EH (cell line): ENCODE data around the gene ARPC4.

Source experiments
- DNase-seq: peaks from one replicate; pipeline ENCODE4 v3.0.0-alpha.2; 2015; ENCODE audit warnings: low read depth

The ARPC4 gene

DNA sequence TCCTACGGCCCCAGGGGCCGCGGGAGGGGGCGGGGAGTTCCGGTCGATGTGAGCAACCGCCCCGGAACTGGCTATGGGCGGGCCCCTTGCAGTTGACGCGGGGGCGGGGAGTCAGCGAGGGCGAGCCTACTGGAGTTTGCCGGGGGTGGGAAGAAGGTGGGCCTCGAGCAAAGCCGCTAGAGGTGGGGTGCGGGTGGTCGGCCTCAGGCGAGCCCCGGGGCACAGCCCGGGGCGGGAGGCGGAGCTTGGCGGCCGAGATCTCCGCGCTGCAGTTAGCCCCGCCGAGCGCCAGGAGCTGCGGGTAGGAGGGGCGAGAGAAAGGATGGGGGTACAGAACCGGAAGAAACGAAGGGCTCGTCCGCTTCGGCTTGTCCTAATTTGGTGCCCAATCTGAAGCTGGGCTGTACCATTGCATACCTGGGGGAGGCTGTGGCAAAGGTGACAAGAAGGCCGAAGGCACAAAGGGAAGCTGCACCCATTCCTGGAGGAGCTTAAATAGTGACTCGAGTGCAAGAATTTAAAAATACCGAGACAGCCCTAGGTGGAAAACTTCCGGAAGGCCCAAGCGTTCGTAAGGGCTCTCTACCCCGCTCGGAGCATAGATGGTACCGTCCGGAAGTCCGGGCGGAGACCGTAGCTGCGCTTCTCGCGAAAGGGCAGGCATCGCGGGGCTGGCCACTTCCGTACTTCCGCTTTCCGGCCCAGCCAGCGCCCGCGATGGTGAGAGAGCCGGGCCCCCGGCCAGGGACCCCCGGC lies at the start of gene ARPC4, which contains the start of gene TADA3:
ARPC4 (plus strand) TSS at position 678 of the 756 bp plus-strand sequence; CDS start at position 718, 40 bp downstream.
TADA3 (minus strand) TSS at position 69 of the 756 bp plus-strand sequence. CDS start 1,007 bp downstream, outside the sequence.
- peak; percentile 97 for DNase-seq

DNA sequence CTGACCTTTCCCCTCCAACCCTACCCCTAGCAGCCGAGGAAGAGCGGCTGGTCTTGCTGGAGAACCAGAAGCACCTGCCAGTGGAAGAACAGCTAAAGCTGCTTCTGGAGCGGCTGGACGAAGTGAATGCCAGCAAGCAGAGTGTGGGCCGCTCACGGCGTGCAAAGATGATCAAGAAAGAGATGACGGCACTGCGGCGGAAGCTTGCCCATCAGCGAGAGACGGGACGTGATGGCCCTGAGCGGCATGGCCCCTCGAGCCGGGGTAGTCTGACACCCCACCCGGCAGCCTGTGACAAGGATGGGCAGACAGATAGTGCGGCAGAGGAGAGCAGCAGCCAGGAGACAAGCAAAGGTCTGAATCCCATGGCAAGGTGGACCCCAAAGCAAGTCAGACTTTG lies 49.3 kb upstream of the ARPC4 start:
- DNase-seq, result no peak

DNA sequence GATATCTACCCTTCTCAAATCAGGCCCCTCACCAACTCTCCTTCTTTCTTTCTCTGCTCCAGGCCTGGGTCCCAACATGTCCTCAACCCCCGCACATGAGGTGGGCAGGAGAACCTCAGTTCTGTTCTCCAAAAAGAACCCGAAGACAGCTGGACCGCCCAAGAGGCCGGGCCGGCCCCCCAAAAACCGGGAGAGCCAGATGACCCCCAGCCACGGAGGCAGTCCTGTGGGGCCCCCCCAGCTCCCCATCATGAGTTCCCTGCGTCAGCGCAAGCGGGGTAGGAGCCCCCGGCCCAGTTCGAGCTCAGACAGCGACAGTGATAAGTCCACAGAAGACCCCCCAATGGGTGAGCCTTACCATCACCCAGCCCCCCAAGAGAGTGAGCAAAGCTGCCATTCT lies 48.7 kb upstream of the ARPC4 start:
- no peak for DNase-seq

DNA sequence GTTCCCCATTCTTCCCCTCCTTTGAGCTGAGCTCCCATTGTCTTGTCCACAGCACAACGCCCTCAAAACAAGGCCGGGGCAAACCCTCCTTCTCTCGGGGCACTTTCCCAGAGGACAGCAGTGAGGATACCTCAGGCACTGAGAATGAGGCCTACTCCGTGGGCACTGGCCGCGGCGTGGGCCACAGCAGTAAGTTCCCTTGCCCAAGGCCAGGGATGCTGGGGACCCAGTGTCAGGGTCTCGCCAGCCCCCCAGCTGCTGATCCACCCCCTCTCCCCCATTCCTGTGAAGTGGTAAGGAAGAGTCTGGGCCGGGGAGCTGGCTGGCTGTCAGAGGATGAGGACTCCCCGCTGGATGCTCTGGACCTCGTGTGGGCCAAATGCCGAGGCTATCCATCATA lies 47.4 kb upstream of the ARPC4 start:
- DNase-seq, result no peak

DNA sequence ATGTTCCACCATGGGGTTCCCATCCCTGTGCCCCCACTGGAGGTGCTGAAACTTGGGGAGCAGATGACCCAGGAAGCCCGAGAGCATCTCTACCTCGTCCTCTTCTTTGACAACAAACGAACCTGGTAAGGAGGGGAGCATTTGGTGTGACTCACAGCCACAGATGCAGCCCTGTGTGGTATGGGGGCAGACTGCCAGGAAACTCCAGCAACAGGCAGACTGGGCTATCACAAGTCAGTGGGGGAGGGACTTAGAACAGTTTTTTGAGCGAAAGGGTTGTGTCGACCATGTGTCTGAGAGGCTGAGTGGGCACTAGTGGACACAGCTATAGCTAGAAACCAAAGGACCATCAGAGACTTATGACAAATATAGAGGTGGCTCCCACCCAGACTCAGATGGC lies 46.6 kb upstream of the ARPC4 start:
- DNase-seq, result peak; percentile 84

DNA sequence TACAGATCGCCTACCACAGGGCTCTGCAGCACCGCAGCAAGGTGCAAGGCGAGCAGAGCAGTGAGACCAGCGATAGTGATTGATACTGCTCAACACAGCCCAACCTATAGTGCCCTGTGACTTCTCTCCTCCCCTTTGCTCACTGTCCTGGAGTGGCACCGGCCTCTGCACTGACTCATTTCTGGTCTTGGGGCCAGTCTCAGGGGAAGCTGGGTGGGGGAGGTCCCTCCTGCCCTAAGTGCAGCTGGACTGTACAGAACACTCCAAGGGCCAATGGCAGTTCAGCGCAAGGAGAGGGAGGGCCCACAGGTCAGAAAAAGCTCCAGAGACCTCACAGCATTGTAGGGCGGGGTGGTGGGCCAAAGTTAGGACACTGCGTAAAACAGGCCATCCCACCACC lies 45.6 kb upstream of the ARPC4 start:
- peak; percentile 52 for DNase-seq

DNA sequence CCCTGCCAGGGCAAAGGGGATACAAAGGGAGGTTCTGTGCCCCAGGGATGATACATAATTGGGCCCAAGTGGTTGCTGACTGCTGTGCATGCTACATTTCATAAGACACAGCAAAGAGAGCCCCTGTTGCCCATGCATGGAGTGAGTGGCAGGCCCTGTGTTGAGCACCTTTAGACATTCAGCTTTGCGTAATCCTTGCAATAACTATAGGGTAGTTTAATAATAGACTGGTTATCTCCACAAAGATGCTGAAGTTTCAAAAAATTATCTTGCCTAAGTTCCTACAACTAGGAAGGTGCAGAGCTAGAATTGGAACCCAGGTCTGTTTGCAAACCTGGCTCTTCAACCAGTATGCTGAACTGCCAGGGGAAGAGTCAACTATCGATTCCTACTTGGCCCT lies 44.9 kb upstream of the ARPC4 start:
- DNase-seq, result no peak

DNA sequence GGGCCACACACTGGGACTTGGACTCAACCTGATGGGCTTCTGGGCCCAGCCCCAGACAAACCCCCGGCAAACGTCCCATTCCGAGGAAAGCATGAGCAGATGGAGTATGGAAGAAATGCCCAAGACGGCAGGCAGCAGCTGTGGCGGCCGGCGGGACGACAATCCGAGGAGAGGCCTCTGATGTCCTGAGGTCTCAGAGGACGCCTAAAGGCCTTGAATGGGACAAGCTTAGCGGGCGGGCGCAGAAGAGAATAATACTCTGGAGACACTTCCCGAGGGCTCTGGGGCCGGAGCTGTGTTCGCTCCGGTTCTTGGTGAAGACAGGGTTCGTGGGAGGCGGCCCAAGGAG lies 43.6 kb upstream of the ARPC4 start:
- DNase-seq, result no peak

DNA sequence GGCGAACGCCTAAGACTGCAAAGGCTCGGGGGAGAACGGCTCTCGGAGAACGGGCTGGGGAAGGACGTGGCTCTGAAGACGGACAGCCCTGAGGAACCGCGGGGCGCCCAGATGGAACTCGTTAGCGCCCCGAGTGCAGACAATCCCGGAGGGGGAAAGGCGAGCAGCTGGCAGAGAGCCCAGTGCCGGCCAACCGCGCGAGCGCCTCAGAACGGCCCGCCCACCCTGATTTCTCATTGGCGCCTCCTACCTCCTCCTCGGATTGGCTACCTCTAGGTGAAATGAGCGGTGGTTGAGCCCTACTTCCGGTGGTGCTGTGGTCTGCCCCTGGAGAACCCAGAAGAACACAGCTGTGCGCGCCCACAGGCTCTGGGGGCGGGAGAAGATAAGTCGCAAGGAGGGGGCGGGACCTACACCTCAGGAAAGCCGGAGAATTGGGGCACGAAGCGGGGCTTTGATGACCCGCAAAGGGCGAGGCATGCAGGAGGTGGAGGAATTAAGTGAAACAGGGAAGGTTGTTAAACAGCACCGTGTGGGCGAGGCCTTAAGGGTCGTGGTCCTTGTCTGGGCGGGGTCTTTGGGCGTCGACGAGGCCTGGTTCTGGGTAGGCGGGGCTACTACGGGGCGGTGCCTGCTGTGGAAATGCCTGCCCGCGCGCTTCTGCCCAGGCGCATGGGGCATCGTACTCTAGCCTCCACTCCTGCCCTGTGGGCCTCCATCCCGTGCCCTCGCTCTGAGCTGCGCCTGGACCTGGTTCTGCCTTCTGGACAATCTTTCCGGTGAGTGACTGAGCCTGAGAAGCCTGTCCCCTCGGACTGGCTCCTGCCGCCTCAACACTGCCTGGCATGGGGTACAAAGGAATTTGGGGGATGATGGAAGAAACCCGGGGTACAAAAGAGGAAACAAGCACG lies 43.0 kb upstream of the ARPC4 start, which contains the start of gene OGG1:
OGG1 (plus strand) TSS at position 308 of the 911 bp plus-strand sequence; CDS start at position 643, 335 bp downstream.
- peak; percentile 100 for DNase-seq

DNA sequence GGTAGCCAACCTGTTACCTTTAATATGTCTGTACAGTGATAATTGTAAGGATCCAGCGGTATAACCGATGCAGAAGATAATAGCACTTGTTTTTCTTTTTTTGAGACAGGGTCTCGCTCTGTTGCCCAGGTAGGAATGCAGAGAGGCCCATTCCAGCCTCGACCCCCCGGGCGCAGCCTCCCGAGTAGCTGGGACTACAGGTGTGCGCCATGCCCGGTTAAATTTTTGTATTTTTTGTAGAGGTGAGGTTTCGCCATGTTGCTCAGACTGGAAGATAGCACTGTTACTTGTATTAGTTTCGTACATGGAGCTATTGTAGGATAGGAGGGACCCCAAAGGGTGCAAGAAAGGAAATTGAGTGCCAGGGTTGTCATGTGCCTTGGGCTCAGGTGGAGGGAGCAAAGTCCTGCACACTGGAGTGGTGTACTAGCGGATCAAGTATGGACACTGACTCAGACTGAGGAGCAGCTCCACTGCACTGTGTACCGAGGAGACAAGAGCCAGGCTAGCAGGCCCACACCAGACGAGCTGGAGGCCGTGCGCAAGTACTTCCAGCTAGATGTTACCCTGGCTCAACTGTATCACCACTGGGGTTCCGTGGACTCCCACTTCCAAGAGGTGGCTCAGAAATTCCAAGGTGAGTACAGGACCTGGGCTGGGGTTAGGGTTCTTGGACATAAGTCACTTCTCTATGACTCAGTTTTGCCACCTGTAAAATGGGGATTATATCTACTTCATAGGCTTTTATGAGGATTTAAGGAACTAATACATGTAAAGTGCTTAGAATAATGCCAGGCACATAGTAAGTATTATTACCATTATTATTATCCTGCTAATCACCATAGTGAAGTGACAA lies 42.1 kb upstream of the ARPC4 start:
- peak; percentile 42 for DNase-seq

DNA sequence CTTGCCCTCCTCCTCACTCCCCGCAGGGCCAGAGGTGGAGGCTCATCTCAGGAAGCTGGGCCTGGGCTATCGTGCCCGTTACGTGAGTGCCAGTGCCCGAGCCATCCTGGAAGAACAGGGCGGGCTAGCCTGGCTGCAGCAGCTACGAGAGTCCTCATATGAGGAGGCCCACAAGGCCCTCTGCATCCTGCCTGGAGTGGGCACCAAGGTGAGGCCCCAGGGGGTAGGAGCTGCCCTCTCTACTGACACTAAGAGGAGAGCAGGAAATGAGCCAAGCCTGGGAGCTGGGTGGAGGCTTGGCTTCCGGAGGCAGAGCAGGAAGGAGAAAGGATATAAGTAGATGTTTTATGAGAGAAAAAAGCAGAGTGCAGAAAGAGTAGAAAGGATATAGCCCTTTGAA lies 38.2 kb upstream of the ARPC4 start:
- DNase-seq, result peak; percentile 44

DNA sequence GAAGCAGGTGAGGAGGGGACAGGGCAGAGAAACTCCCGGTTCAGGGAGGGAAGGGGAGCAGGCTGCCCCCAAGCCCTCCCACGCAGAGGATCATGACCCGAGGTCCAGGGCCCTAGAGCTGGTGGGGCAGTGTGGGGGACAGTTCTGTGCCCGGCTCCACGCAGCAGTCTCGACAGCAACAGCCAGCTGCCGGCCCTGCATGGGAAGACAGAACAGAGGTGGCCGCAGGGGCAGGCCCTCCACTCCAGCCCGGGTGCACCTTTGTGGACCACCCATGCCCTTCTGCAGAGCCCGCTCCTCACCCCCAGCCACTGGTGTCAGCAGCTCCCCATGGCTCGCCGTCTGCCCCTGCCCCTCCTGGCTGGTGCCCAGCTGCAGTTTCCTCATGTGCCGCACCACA lies 35.5 kb upstream of the ARPC4 start:
- DNase-seq, result no peak

DNA sequence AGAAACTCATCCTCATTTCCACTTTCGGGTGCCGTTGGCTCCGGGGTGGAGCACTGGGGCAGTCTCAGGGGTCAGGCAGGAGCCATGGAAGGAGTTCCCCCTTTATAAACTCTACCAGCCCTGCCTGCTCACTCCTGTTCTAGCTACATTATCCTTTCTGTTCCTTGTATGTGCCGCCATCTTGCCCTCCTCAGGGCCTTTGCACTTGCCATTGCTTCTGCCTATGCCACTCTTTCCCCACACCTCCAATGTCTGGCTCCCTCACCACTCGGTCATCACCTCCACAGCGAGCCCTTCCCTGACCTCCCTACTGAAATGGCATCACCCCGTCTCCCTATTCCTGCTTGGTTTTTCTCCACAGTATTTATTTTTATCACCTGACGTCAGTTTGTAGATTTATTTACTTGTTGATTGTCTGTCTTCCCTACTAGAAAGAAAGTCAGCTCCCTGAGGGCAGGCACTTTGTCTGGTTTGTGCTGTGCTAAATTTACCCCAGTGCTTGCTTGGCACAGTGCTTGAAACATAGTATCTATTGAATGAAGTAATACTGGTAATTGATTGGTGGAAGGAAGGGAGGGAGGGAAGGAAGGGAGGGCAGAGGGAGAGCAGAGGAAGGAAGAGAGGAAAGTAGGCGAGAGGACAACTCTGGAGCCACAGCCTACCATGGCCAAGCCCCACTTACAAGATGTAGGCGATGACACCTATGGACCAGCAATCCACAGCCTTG lies 31.9 kb upstream of the ARPC4 start:
- no peak for DNase-seq

DNA sequence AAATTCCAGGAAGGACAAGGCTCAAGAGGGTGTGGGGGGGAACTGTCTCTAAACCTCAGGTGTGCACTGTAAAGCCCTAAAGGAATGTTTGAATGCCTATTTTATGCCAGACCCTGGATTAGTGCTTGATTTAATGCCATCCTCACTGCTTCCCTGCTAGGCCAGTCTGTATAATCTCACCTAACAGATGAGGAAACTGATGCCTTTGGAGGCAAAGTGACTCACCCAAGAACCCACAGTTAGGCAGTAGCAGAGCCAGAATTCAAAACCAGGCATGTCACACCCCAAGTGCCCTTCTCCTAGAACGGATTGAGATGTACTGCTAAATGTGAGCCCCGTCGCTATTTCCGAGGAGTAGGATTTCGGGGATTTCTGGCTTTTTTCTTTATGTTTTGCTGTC lies 31.0 kb upstream of the ARPC4 start:
- no peak for DNase-seq

DNA sequence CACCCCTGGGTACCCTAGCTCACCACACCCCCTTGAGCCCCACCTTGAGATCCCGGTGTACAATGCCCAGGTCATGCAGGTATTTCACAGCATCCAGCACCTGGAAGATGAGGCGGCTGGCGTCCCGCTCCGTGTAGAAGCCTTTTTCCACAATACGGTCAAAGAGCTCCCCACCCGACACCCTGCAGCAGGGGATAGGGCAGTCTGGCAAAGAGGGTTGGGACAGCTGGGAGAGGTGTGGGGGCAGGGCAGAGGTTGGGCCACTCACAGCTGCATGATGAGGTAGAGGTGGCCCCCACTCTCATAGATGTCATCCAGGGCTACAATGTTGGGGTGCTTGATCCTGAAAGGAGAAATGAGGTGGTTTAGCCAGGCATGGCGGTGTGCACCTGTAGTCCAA lies 30.0 kb upstream of the ARPC4 start:
- no peak for DNase-seq

DNA sequence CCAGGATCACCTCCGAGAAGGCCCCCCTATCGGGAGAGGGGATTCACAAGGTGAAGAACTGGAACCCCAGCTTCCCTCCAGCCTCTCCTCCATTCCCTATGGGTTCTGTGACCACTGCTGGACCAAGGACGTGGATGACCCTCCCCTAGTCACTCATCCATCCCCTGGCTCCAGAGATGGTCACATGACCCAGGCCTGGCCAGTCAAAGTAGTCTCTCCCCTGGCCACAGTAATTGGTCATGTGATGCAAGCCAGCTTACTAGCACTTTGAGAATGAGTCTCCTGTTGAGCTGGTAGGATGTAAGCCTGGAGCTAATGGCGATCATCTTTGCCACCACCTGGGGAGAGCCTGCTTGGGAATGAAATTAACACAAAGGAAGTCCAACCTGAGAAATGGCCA lies 27.0 kb upstream of the ARPC4 start:
- DNase-seq, result no peak

DNA sequence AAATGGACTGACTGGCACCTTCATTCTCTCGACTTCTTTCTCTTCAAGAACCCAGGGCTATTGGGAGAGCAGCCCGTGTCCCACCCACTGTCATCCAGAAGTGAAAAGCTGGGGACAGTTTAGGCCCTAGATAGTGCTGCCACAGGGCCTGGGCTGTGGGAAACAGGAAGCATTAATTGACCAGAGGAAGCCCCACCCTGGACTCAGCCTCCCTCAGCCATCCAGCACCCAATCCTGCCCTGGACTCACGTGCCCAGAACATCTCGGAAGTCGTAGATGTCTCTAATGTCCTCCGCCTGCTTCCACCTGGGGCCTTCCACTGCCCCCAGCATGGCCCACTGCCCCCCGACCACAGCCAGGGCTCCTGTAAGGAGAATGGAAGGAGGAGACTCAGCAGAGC lies 25.5 kb upstream of the ARPC4 start:
- no peak for DNase-seq

DNA sequence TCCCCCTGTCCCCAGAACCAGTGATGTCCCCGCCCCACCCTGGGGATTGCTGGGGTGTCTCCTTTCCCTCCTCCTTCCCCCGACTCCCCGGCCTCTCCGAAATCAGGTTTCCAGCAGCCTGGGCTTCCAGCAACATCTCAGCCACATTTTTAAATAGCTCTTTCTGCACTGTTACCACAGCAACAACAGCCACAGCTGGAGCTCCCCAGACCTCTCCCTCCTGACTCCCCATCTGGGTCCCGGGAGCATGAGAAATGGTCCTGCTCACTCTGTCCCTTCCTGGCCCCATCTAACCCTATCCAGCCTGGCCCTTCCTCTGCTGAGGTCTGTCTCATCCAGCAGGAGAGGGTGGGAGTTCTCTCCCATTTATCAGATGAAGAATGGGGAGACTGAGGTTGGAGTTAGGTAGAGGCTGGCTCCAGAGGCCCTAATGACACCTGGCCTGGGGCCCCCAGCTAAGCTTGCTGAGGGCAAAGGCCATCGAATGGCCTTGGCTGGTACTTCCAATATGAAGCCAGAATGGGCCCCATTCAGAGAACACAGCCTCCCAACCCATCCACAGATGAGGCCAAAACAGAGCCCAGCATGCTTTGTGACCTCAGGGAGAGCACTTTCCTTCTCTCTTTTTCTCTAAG lies 24.6 kb upstream of the ARPC4 start:
- DNase-seq, result no peak

DNA sequence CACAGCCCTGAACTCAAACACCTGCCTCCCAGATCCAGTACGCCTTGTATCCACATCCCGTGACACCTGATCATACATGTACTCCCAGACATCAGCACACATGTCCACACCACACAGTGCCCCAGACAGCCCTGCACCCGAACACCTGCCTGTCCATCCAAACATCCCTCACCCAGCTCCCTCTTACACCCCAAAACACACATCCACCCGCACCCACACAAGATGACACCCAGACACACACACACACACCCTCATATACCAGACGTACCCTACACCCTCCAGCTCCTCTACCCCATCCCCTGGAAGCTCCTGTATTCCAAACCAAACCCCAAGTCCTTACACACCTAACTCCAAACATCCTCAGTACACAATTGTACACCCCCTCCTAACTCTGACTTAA lies 23.9 kb upstream of the ARPC4 start:
- DNase-seq, result no peak

DNA sequence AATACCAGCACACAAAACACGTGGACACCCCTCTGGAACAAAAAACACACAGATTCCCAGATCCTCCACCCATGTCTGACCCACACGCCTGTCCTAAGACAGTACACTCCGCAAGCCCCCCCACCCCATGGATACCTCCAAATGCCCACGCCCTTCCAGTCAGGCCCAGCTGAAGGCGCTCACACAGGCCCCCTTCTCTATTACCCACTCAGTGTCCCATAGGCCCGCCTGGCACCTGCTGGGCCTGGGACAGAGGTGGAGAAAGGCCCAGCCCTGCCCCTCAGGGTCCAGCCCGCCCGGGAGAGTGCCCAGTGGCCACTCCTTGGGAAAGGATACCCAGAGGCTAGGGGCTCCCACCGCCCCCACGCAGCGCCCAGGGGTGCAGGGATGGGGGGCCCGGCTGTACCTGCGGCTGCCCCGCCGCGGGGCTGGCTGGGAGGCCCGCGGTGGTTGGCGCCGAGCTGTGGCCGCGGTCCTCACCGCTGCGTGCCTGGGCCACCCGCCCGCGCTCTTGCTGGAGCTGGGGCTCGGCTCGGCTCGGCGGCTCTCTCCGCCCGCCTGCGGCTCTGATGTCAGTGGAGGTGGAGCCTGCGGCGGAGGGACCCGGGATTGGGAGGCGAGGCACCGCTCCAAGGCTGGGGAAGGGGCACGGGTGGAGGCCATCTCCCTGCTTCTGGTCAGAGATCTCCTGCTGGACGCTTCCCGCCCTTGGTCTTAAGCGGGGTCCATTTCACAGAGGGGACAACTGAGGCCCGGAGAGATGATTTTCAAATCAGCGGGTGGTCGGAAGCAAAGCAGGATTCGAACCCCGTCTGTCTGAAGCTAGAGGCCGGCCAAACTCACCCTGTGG lies 23.2 kb upstream of the ARPC4 start, which contains the start of gene CAMK1:
CAMK1 (minus strand) TSS at position 522 of the 850 bp plus-strand sequence. CDS start 2,198 bp downstream, outside the sequence.
- DNase-seq, result peak; percentile 76
